Activated T-cell treated with anti-CD3 and anti-CD28 coated beads for 24 hours (primary cell): ENCODE data around the gene LEP.
"Not testable (repeated sequence)": the region's sequence is repeated elsewhere in the genome, so short reads cannot be mapped to it uniquely, and the experiment has no call there.

Experiments
- DNase-seq: peaks from one replicate; pipeline ENCODE4 v3.0.0-alpha.2; 2020; ENCODE audit warnings: low read depth

The LEP gene

DNA sequence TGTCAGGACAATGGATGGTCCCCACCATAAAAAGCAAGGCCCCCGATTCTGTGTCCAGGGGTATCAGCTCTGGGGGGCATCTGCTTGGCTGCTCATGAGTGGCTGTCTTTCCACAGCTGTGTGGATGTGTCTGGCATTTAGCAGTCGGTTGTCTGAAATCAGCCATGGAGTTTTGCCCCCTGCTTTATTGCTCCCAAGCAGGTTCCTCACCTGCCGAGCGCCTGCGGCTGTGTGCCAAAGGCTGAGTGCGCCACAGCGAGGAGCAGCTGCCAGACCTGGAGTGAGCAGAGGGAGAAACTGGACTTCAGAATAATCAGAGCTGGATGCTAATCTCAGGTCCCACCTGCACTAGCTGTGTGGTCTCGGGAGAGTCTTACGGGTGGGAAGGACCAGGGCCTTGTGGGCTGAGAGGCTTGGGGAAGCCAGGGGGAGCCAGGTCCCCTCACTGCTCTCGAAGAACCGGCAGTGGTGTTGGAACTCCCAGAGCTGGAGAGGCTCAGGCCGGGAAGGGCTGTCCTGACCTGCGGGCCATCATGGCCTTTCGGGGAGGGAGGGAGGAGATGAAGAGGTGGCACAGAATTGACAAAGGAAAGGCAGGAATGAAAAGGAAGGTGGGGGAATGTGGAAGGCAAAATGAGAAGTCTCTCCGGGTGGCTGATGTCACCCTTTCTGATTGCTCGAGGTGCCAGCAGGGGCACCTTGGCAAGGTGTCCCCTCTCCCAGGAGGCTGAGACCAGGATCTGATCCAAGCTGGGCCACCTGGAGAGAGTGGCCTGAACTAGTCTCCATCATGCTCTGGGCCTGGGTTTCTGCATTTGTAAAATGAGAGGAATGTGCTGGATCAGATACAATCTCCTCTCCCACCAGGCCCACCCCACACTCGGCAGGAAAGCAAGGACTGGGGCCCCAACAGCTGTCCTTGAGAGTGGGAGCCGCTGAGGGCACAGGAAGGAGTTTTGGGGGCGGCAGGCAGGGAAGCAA lies 30.2 kb upstream of the LEP start:
- no peak for DNase-seq

DNA sequence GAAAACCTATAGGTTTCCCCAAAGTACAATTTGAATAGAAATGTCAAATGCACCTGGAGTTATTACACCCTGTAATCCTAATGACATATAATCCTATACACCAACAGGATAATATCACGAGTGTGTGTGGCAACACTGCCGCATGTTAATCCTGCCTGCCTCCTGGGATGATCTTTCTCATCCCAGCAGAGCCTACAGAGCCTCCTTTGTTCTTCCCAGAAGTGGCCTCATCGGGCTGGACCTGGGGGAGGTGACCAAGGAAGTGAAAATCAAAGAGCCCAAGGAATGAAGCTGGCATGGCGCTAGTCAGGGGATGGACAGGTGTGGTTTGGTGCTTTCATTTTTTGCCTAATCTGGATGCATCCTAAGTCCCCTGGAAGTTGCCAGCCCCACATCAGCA lies 29.5 kb upstream of the LEP start:
- DNase-seq, result no peak

DNA sequence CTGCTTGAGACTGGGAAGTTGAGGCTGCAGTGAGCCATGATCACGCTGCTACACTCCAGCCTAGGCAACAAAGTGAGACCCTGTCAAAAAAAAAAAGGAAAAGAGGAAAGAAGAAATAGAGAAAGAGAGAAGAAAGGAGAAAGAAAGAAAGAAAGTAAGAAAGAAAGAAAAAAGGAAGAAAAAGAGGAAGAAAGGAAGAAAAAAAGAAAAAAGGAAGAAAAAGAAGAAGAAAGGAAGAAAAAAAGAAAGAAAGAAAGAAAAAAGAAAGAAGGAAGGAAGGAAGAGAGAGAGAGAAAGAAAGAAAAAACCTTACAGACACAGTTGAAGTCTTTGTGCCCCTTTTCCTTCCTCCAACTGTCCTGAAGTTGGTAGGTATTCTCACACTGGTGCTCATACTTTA lies 26.6 kb upstream of the LEP start:
- DNase-seq, result no peak

DNA sequence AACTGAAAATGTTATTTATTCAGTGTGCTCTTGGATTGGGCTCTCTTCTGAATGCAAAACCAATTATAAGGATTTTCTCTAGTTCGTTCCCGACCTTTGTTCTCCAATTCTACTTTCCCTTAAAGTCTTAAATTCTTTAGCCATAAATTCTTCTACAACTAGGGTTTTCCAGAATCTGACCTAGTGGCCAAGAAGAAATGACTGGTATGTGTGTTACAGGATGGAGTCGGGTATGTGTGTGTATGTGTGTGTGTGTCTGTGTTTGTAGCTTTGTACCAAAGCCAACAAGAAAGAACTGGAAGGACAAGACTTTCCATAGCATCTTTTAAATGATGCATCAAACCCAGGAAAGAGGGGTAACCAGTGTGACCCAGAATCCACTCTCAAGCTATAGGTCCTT lies 25.8 kb upstream of the LEP start:
- no peak for DNase-seq

DNA sequence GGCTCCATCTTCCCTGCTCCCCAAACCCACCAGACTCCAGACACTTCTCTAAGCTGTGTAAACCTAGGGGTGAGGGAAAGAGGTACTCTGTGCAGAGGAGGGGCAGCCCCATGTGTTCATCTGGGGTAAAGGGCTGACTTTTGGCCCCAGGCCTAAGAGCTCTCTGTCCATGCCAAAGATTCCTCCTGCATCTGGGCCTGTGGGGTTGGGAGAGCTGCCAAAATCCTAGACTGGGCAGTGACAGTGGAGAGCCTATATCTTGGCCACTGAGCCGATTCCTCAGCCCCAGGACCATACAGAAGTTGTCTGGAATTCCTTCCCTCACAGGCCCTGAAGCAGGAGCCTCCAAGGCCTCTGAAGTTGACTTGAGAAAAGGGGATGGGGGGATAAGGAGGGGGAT lies 25.3 kb upstream of the LEP start:
- DNase-seq, result no peak

DNA sequence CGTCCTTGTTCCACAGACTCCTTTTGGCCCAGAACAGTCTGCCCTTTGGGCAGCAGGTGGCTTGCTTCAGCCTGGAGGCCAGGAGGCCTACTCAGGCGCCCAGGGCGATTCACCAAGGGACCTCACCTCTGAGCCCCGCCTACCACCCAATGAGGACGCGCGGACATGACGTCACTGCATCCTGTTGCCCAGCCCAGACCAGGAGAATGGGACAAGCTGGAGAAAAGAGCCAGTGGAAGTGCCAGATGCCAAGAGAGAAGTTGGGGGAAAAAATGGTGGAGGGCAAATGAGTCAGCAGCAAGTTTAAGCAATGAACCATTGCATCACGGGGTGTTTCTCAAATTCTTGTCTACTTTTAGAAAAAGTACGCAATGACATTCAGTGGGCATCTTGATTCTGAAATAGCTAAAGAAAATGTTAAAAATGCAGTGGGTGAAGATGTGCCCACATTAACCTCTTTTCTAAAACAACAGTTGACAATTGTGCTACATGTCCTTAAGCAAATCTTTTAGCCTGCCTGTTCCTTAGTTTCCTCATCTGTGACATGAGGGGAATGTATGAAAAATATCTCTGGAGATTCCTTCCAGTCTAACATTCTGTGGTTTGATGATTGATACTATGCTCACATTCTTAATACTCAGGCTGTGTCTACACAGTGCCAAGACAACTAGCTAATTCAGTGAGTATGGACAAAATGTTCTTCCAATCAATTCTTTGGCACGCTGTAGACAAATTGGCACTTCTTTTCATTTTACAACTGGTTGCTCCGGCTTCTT lies 23.9 kb upstream of the LEP start:
- DNase-seq, result no peak

DNA sequence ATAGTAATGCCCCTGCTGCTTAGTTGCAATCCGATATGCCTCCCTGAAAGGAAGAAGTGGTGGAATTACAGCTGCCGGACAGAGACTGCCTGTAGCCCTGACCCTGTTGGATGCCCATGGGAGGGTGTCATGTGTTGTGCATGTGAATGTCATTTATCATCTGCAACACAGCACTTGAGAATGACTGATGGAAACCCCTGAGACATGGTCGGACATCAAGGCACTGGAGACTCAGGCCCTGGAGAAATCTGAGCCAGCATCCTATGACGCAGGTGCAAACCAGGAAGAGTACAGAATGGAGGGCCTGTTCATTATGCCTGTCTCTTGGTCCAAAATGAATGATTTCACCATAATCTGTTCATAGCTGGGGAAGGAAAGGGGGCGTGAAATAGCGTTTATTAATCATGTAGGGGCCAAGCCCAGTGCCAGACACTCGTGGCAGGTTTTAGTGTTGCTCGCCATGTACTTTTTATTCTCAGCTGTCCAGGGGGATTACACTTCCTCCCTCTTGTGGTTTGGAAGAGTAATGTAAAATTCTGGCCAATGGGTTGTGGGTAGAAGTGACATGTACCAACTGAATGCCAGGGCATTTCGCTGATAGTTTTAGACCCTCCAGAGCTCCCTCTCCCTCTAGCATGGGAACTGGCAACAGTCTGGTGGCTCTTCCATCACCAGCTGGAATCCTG lies 23.0 kb upstream of the LEP start:
- DNase-seq, result no peak

DNA sequence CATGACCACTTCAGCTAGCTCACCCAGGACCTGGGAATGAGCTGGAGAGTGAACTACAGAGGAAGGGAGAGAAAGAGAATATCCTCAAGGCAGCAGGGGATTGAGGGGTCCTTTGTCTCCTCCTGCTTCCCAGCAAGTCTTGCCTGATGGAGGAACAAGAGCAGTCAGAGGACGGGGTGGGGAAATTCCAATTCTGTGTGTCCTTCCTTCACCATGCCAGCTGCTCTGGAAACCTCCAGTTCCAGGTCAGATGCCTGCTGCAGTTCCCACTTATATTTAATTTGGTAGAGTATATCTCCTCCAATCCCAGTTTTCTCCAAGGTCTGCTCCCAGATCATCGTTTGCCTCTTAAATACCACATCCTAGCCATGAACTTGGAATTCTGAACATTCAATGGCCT lies 21.4 kb upstream of the LEP start:
- DNase-seq, result no peak

DNA sequence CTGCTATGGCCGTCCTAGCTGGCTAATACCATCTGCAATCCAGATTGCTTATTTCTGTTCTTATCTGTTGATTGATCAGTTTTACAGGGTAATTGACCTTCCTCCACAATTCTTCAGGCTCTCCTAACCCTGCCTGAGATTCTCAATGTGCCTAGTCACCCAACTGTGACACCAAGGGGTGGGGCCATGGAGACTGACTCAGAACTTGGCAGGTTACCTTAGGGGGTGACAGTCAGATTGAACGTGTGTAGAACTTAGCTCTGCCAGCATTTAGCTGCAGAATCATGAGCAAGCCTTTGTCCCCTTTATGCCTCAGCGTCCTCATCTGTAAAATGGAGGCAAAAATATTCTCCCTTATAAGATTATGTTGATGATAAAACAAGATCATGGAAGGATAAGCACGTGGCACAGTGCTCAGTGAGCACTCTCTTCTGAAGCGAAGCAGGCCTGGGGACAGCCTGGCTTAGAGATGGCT lies 19.1 kb upstream of the LEP start:
- no peak for DNase-seq

DNA sequence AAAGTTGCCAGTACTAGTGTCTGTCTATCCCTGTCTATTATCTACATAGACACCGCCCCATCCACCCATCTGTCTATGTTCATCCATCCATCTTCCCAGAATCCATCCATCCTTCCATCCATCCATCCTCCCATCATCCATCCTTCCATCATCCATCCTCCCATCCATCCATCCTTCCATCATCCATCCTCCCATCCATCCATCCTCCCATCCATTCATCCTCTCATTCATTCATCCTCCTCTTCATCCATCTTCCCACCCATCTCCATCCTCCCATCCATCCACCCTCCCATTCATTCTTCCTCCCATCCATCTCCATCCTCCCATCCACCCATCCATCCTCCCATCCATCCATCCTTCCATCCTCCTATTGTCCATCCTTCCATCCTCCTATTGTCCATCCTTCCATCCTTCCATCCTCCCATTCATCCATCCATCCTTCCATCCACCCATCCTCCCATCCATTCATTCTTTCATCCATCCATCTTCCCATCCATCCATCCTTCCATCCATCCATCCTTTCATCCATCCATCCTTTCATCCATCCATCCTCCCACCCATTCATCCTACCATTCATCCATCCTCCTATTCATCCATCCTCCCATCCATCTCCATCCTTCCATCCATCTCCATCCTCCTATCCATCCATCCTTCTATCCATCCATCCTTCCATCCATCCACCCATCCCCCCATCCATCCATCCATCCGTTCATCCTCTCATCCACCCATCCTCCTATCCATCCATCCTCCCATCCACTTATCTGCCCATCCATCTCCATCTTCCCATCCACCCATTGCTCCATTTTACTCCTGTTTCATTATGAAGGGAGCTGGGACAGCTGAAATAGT lies 14.7 kb upstream of the LEP start:
- no peak for DNase-seq

DNA sequence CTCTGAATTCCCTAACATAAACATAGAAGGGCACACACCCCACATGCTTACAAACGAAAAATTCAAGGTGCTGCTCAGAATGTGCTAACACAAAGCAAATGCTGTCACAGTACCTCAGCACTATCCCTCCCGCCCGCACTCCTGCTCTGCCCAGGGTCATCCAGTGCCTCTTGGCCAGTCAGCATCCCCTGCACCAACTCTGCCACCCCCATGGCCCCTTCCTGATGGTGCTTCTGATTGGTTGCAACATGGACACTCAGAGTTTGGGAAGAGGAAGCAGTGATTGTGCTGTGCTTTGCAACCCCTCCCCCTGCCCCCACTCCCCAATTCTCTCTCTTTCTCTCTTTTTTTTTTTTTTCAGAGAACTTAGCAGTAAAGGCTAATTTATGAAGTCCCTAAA lies 13.8 kb upstream of the LEP start:
- no peak for DNase-seq

DNA sequence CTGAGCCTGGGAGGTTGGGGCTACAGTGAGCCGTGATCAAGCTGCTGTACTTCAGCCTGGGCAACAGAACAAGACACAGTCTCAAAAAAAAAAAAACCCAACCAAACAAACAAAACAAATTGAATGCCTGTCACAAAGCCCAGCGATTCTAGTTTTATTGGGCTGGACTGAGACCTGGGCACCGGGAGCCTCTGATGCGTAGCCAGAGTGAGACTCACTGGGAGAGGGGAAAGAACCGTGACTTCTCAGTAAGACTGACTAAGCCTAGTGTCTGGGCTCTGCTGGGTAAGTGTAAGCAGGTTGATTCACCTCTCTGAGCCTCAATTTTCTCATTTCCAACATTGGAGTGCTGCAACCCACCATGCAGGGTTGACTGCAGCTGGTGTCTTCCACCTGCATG lies 10.1 kb upstream of the LEP start:
- DNase-seq, result no peak

DNA sequence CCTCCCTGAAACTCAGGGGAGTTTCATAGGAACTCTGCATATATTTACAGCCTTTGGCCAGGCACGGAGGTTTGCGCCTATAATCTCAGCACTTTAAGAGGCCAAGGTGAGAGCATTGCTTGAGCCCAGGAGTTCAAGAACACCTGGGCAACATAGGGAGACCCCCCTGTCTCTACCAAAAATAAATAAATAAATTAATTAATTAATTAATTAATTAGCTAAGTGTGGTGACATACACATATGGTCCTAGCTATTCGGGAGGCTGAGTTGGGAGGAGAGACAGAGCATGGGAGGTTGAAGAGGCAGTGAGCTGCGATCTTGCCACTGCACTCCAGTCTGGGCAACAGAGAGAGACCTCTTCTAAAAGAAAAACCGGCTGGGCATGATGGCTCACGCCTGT lies 9.4 kb upstream of the LEP start:
- no peak for DNase-seq

DNA sequence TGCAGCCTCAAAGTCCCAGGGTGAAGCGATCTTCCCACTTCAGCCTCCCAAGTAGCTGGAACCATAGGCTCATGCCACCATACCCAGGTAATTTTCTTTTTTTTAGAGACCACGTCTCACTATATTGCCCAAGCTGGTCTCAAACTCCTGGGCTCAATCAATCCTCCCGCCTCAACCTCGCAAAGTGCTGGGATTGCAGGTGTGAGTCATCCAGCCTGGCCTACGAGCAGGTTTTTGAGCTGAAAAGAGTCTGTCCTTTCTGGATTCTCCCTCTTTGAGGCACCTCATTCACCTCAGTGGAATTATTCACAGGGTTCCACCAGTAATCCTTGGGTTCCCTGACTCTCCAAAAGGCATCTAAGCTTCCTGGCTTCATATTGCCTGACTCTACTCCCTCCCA lies 7.6 kb upstream of the LEP start:
- no peak for DNase-seq

DNA sequence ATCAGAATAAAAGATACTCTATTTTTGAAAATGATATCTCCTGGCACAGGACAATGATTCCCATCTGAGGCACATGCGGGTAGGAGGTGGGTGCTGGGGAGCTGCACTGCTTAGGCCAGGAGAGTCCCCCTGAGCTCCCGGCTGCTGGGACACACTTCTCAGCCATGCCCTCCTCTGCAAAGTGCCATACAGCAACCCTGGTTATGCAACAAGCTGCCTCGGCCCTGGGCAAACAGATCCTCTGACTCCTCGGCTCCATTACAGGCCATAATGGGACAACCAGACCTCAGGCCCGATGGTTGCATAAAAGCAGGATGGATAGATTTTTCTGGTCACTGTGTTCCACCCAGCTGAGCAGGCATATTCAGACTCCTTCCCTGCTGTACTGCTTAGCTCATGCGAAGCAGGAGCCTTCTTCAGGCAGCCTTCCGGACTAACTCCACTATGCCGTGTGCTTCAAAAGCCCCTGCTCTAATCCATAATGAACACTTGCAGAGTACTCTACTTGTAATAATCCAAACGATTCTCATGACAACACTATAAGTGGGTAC lies 6.5 kb upstream of the LEP start:
- DNase-seq, result no peak

DNA sequence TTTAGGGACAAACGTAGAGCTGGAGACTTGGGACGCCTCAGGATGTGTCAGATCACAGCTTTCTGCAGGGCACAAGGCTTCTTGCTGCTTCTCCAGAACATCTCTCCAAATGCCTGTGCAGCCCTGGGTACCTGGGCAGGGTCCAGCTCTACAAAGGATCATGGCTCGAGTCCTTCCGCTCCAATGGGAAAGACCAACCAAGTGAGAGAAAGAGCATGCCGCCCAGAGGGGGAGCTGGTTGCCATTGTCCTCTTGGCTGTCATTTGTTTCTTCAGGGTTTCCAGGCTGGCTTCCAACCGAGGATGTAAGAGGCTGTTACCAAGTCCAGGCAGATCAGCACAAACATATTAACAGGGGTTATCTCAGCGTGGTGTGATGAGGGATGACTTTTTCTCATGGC lies 5.6 kb upstream of the LEP start:
- DNase-seq, result no peak

DNA sequence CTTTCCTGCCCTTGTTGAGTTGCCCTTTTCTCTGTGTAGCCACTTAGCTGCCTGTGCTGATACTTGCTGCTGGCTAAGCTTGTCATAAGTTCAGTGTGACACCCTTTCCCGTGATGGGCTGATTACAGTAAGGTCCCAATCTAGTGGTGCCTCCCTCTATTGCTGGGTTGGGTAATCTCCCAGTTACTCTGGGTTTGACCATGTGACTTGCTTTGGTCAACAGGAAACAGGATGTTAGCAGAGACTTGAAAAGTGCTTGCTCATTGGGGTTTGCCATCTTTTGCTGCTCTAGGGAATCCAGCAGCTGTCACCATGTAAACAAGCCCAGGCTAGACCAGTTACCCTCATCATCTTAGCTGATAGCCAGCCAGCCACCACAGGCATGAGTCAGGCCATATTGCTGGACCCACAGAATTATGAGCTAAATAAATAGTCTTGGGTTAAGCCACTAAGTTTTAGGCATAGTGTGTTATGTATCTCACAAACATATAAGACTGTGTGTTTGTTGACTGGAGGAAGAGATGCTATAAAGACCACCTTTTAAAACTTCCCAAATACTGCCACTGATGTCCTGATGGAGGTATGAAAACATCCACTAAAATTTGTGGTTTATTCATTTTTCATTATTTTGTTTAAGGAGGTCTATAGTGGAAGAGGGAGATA lies 4.0 kb upstream of the LEP start:
- DNase-seq, result peak; percentile 0

DNA sequence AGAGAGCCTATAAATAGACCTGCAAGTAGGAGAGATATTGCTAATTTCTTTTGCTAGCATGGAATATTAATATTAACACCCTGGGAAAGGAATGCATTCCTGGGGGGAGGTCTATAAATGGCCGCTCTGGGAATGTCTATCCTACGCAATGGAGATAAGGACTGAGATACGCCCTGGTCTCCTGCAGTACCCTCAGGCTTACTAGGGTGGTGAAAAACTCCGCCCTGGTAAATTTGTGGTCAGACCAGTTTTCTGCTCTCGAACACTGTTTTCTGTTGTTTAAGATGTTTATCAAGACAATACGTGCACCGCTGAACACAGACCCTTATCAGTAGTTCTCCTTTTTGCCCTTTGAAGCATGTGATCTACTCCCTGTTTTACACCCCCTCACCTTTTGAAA lies 1.9 kb upstream of the LEP start:
- DNase-seq, result not testable (repeated sequence)

DNA sequence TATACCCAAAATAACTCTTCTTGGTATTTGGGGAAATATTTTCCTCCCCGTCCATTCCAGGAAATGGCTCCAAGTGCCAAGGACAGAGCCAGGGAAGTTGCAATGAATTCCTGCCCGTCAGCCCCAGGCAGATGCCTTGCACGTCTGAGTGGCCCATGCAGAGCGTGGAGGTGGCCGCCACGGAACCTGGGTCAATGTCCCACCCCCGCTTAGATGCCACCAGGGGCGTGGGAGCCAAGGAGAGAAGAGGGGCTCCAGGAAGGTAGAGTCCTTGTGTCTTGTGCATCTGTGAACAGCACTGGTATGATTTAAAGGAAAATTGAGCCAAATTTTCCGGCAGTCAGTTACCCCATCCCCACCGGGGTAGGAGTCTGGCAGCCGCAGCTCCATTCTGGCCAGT lies 1.6 kb downstream of the LEP start:
- no peak for DNase-seq

DNA sequence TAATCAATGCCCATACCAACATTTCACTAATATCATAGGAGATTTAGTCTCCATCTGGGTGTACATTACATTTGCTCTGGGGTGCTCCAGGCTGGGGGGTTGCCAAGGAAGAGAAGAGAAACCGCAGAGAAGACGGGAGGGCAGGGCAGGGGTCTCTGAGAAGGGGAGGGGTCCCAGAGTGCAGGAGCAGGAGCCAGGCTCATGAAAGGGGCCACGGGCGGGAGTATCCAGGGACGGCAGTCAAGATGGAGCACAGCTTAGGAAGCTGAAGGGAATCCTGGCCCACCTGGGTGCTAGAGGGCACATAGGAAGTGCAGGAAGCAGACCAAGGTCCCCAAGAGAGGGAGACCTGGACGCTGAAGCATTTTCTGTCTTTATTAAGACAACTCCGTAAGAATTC lies 2.2 kb downstream of the LEP start:
- DNase-seq, result no peak

DNA sequence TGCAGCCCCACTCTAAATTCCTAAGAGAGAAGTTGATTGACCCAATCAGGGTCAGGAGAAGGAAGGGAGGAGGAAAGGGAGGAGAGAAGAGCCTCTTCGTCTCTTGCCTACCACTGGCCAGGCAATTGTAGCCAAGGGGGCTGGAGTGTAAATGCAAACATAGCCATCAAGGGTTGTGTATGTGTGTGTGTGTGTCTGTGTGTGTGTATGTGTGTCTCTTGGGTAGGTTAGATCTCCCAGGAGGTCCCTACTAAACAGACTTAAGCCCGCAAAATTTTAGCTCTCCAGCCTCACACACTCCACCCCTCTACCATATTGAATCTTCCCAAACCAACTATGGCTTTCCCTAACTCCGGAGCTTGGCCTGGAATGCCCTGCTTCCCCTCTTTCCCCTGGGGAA lies 3.8 kb downstream of the LEP start:
- DNase-seq, result no peak
